Esophagus squamous epithelium (tissue), 5 donors: ENCODE measurements around the gene ULK2. TPM values are rescaled to one million over a fixed set of nuclear protein-coding genes. Genes with fewer than 3 reads are reported as not detected.

ENCODE experiments used
- DNase-seq: peaks from one replicate; lab custom pipeline; 2025; lab: John Stamatoyannopoulos, UW
- H3K27ac ChIP-seq, 4 donors: fragments of 200-600 bp; sonication (generic); one replicate each; pipeline ENCODE4 v1.5.1; 2016 to 2019; ENCODE audit warnings: mild to moderate bottlenecking in 1 of 4
- H3K27me3 ChIP-seq, 4 donors: fragments of 200-600 bp; sonication (generic); 1 replicate in 3 of 4; 2 replicates in 1 of 4; pipeline versions ENCODE4 v1.5.1 to v1.6.0; 2017 to 2021; ENCODE audit warnings: antibody characterized with exemption in 1 of 4
- H3K36me3 ChIP-seq, 3 donors: fragments of 200-600 bp; sonication (generic); one replicate each; pipeline ENCODE4 v1.5.1; 2016 to 2019
- H3K4me1 ChIP-seq, 3 donors: fragments of 200-600 bp; sonication (generic); one replicate each; pipeline ENCODE4 v1.5.1; 2017 to 2019
- H3K4me3 ChIP-seq, 4 donors: fragments of 200-600 bp; sonication (generic); 1 replicate in 3 of 4; 2 replicates in 1 of 4; pipeline ENCODE4 v1.5.1; 2016 to 2019; ENCODE audit warnings: mild to moderate bottlenecking in 2 of 4, moderate library complexity in 1 of 4
- H3K9me3 ChIP-seq, 3 donors: fragments of 200-600 bp; sonication (generic); one replicate each; pipeline ENCODE4 v1.5.1; 2016 to 2019
- CTCF ChIP-seq, 6 experiments: fragments of 450-650 bp in 4 of 6; fragments of 200-600 bp in 2 of 6; sonication (generic) in 2 of 6; IDR thresholded peaks; one replicate each; pipeline ENCODE4 v1.5.1; 2016 to 2019; ENCODE audit warnings: antibody characterized with exemption in 6 of 6, mild to moderate bottlenecking in 4 of 6, moderate library complexity in 4 of 6
- POLR2A ChIP-seq, 4 donors: fragments of 450-650 bp; IDR thresholded peaks; one replicate each; pipeline ENCODE4 v1.6.1; 2017; ENCODE audit warnings: antibody characterized with exemption in 4 of 4, mild to moderate bottlenecking in 4 of 4, moderate library complexity in 3 of 4
- WGBS, 2 donors: methylation state at CpG; one replicate each; pipeline ENCODE4 v1.1.5; 2018; 5-methylcytosine and 5-hydroxymethylcytosine counted together
- intact Hi-C: fragments of 100-400 bp; cut with DNase I; formaldehyde crosslinking; loops from one replicate; pipeline ENCODE4 v1.15.0; 2022
- total RNA-seq, 4 donors: library from RNA; depleted of rRNA; stranded (reverse); fragments of >200 nt; gene quantifications; one replicate each; pipeline ENCODE4 v1.1.0, GENCODE V29; 2016
- donor health status: DM: yes; HTN: yes; CAD: no.

The ULK2 gene
- total RNA-seq, 4 donors from 2014 or later = 6.0 to 17.4 (median 8.2) TPM

DNA sequence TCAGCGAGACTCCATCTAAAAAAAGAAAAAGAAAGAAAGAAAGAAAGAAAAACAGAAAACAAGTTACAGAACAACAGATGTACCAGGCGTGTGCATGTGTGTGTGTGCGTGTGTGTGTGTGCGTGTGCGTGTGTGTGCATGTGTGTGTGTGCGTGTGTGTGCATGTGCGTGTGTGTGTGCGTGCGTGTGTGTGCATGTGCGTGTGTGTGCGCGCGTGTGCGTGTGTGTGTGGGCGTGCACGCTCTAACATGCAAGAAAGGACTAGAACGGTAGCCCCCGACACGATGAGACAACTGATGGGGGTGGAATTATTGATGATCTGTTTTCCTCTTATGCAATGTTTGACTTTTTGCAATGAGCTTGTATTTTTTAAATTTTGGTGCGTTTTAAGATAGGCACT, 121.2 kb downstream of the ULK2 start:
- intact Hi-C loops = no loop called here
- Histone ChIP-seq H3K4me1 (peaks cover 31 to 99% (median 39%) of the 10 kb centered on the region in 3 donors), H3K9me3 (no peaks in the 10 kb centered on the region), H3K4me3 (peak overlapping the region; percentile 27 to 56 (median 49)), H3K36me3 (peaks cover 0 to 22% (median 0%) of the 10 kb centered on the region in 3 donors), H3K27ac (peak overlapping the region; percentile 81 to 95 (median 88)), H3K27me3 (no peaks in the 10 kb centered on the region)
- TF ChIP-seq CTCF (IDR thresholded peaks at IDR 0.05) (no peak), POLR2A (IDR thresholded peaks at IDR 0.05) (no peak)
- DNase-seq = no peak
- 52 to 60% methylated on average over 20 of the region's 20 CpGs for WGBS, 2 donors

- WGBS, 2 donors = 18 to 49% methylated on average over 4 to 13 of the region's 50 CpGs
- Histone ChIP-seq H3K4me1 (peaks cover 23 to 86% (median 25%) of the 10 kb centered on the region in 3 donors), H3K4me3 (peak overlapping the region; percentile 34 to 72 (median 50)), H3K9me3 (no peaks in the 10 kb centered on the region), H3K27ac (peak overlapping the region; percentile 81 to 95 (median 86)), H3K27me3 (no peaks in the 10 kb centered on the region), H3K36me3 (peaks cover 0 to 36% (median 0%) of the 10 kb centered on the region in 3 donors)
- DNase-seq = peak; percentile 33
- TF ChIP-seq POLR2A (IDR thresholded peaks at IDR 0.05) (no peak), CTCF (IDR thresholded peaks at IDR 0.05) (peak; percentile 86 to 98 (median 96))
- intact Hi-C loops = no loop called here
These were observed 122.6 kb downstream of the ULK2 start for GRCh38 chr17:19744922-19745757.

DNA sequence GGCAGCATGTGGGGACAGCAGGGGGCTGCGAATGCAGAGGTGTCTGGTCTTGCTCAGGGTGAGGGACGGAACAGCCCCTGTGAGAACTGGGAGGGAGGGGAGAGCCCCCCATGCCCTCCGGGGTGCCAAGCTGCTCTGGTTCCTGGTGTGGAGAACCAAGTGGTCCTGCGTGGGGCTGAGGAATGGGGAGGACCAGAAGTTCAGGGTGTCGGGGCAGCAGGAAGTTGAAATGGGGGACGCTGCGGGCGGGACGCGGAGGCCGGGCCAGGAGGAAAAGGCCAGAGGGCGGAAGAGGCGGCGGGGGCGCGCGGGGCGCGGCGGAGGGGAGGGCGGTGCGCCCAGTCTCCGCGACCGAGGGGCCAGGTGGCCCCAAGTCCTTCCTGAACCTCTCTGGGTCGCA, 123.2 kb downstream of the ULK2 start:
- peak overlapping the region; percentile 34 to 72 (median 50) for H3K4me3 ChIP-seq
- intact Hi-C loops = no loop called here

GRCh38 chr17:19743101-19744100, 124.3 kb downstream of the ULK2 start:
- intact Hi-C loops = no loop called here

More for the DNA sequence above, 123.2 kb downstream of the ULK2 start:
- TF ChIP-seq POLR2A (IDR thresholded peaks at IDR 0.05) = no peak
- TF ChIP-seq CTCF (IDR thresholded peaks at IDR 0.05) = no peak
- DNase-seq = no peak
- no peaks in the 10 kb centered on the region for H3K9me3 ChIP-seq
- H3K36me3 ChIP-seq = peaks cover 0 to 42% (median 0%) of the 10 kb centered on the region in 3 donors
- peaks cover 18 to 79% (median 22%) of the 10 kb centered on the region in 3 donors for H3K4me1 ChIP-seq
- H3K27me3 ChIP-seq = no peaks in the 10 kb centered on the region
- 21 to 26% methylated on average over 4 to 5 of the region's 26 CpGs for WGBS, 2 donors
- H3K27ac ChIP-seq = peak overlapping the region; percentile 81 to 95 (median 86)

More at GRCh38 chr17:19743101-19744100, 124.3 kb downstream of the ULK2 start:
- H3K27ac ChIP-seq = peak overlapping the region in 2 of 4 donors; percentile 84 to 95
- peaks cover 0 to 53% (median 0%) of the 10 kb centered on the region in 3 donors for H3K36me3 ChIP-seq
- no peaks in the 10 kb centered on the region for H3K27me3 ChIP-seq
- WGBS, 2 donors = 82 to 91% methylated on average over 11 to 18 of the region's 34 CpGs
- H3K9me3 ChIP-seq = no peaks in the 10 kb centered on the region
- H3K4me1 ChIP-seq = peaks cover 12 to 68% (median 13%) of the 10 kb centered on the region in 3 donors
- DNase-seq = no peak
- TF ChIP-seq CTCF (IDR thresholded peaks at IDR 0.05) = no peak
- TF ChIP-seq POLR2A (IDR thresholded peaks at IDR 0.05) = no peak
- H3K4me3 ChIP-seq = no peak overlapping the region
